HG03378 (cell line): ENCODE results near the gene PGGT1B.

Experiments
- ATAC-seq: cut with Tn5 transposase; IDR thresholded peaks from one replicate; pipeline ENCODE4 v1.9.1; 2021; ENCODE audit warnings: mild to moderate bottlenecking, moderate library complexity; ENCODE audit not compliant: unreplicated experiment

Gene PGGT1B

GRCh38 chr5:115262321-115263077 is at the start of gene PGGT1B:
Gene PGGT1B (minus strand): TSS chr5:115262877. CDS start chr5:115262851, 26 bp downstream.
- peak; percentile 86 for ATAC-seq

DNA sequence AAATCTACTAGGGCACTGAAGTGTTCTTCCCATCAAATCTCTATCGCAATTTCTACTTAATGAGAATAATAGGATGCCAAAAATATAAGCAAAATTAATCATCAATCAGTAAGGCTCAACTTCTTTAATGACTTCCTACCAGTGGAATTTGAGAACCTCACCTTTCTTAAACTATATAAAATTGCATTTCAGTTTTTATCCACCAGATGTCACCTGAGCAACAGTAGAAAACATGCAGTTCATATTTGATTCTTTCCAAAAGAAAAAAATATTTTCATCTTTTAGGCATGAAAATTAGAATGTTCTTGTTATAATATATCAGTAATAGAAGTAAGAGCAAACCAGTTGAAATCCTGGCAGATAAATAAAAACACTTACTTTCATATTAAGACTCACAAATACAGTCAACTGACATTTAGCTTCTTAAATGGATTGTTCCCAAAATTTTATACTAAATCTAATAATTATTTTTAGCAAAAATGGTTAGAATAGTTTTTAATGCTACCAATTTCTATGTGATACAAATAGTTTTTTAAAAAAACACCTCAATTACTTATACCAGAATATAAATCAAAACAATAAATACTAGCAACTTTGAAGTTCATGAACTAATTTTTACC is 47.2 kb upstream of the PGGT1B start:
- no peak for ATAC-seq

- ATAC-seq, result no peak
Observed at GRCh38 chr5:115308815-115309214, 46.1 kb upstream of the PGGT1B start.

DNA sequence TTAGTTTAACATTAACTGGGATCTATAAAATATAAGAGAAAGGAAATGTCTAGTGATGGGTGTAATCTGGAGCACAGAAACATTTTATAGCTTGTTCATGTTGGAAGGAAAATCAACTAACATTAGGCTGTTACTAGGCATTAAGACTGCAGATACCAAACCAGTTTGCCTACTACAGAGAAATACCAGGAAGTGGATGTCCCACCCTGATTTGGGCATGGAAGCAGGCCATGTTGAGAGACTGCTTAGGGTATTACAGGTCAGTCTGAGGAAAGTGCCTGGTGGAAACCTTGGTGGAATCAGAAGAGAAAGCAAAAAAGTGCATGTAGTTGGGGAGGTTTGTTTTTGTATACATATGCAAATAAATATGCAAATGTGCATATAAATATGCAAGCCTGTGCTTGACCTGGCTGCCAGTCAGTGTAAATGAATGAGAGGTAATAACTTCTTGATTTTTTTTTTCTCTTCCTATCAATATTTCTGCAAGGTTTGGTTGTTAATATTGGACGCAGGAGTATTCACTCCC is 43.4 kb upstream of the PGGT1B start:
- ATAC-seq, result no peak

DNA sequence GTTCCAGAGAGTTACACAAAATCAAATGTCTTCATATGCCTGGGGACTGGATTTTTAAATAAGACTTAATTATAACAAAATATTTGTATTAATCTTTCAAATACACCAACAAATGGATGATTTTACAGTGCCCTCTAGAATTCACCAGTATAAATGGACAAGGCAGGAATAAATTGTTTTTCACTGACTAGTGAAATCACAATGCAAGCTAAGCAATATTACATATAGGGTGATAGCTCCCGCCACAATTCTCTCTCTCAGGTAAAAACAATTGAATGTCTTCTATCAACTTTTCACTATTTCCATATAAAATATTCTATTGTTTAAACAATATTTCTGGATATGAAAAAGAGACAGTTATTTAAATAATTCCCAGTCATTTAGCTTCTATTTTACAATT is 41.8 kb upstream of the PGGT1B start:
- no peak for ATAC-seq

GRCh38 chr5:115298811-115299210 is 36.1 kb upstream of the PGGT1B start:
- ATAC-seq, result no peak

DNA sequence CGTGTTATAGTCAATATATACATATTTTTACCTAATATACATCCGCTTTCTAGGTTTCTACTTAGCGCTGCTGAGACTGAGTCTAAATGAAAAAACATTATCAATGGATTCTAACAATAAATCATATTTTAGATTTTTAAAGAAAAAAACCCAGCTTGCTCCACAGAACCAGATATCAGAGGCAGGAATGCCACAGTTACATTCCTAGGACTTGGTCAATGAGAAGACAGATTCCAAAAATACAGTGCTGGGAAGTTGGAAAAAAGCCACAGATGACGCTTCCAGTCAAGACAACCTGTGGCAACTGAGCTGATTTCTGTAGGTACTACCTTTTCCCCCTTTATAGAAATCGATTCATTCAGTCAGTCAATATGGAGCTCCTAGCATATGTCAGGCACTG is 34.4 kb upstream of the PGGT1B start:
- no peak for ATAC-seq

DNA sequence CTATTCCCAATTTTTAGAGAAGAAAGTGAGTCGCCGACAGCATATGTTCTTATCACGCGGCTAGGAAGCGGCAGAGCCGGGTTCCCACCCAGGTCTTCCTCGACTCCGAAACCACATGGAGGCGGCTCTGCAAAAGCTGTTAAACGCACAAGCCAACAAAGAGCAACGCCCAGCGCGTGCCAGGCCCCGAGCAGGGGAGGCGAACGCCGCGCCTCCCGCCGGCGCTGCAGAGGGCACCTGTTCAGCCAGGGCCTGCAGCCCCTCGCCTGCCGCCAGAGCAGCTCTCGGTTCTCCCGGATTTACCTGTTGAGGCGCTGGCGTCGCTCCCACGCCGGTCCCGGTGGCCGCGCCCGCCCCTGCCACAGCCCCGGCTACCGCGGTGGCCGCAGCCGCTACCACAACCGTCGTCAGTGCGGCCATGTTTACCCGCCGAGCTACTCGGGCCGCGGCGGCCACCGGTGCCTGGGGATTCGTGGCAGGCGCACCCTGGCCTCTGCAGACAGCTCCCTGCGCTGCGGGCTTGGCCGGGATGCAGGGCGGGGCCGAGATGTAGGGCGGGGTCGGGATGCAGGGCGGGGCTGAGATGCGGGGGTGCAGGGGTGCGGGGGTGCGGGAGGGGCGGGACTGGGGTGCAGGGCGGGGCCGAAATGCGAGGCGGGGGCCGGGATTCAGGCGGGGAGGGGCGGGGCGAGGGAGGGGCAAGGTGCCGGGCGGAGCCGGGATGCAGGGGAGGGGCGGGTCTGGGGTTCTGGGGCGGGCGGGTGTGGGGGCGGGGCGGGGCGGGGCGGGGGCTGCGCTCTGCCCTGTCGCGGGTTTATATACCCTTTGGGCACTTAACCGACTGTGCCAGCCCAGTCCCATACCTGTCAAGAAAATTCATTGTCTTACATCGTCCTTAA is 33.7 kb upstream of the PGGT1B start, which contains the start of gene CCDC112:
TSS of gene CCDC112 (minus strand) at position 531 of the 899 bp plus-strand sequence. CDS start at position 420, 111 bp downstream.
- peak; percentile 73 for ATAC-seq

DNA sequence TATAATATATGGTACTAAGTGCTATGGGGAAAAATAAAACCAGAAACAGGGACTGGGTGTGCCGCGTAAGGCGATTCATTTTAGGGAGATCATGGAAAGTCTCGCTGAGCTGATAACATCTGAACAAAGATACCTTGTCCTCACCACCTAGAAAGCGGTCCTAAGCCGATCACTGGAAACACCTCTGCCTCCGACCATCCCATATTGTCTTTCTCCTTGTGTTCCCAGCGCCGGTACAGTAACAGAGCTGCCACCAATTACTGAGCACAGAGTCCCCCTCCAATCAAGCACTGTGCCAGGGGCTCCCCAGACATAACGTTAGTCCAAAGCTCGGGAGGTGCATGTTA is 33.1 kb upstream of the PGGT1B start:
- ATAC-seq, result peak; percentile 7

- ATAC-seq, result no peak
Observed at GRCh38 chr5:115291397-115291796, 28.7 kb upstream of the PGGT1B start.

DNA sequence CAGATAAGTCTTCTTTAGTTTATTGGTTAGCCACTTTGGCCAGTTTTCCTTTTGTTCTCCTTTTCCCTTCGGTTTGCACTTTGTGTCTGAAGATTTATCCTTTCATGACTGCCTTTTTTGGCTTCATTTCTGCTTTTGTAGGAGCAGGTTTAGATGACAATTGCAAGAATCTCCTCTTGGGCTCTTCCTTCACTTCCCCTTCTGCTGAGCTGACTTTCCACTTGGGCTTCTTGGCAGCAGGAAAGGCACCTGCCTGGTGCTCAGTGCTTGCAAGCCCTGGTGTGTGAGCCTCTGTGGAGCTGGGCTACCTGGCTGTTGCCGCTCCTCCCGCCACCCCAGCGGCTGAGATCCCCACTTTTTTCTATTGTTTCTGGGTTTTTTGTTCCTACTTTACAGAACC is 26.4 kb upstream of the PGGT1B start:
- ATAC-seq, result no peak

DNA sequence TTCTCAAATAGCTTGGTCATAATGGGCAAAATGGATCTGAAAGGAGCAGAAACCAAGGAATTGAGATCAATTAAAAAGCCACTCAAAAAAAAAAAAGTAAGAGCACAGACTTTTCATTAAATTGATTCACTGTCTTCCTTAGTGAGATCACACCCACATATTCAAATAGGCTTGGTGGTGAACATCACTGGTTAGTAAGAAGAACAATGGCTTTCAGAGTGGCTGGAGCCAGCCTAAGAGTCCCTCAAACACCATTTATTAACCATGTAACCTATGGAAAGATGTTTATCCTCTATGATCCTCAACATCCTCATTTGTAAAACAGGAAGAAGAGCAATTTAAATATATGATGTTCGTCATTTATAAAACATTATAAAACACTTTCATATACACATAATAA is 21.3 kb upstream of the PGGT1B start:
- ATAC-seq, result no peak

GRCh38 chr5:115282131-115282530 is 19.5 kb upstream of the PGGT1B start:
- no peak for ATAC-seq

- no peak for ATAC-seq
Observed at GRCh38 chr5:115274584-115274983, 11.9 kb upstream of the PGGT1B start.

- ATAC-seq, result no peak
Observed at GRCh38 chr5:115272297-115272958, 9.8 kb upstream of the PGGT1B start.

DNA sequence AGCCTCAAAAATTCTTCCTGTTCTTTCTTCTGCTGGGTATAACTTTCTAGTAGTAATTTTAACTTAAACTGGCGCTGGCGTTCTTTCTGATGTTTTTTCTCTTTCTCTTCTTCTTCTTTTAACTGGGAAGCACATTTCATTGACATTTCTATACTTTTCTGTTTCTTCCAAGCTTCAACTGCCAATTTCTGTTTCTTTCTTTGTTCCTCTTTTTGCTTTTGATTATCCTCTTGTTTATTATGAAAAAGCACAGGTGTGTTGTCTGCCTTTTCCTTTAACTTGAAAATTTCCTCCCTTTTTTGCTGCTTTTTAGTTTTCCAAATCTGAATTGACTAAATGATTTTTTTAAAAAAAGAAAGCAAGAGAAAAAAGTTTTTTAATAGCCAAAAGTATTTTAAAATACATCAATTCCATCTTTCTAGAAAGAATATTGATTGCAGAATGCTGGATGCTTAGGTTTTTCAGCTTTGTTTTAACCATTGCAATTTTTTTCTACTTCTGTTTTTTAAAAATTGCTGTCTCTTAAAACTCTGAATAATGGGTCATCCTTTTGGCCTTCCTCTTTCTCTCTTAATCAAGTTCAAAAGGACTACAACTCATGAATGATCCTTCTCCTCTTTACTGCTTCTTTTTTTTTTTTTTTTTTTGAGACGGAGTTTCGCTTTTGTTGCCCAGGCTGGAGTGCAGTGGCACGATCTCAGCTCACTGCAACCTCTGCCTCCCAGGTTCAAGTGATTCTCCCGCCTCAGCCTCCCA is 8.8 kb upstream of the PGGT1B start:
- ATAC-seq, result no peak

DNA sequence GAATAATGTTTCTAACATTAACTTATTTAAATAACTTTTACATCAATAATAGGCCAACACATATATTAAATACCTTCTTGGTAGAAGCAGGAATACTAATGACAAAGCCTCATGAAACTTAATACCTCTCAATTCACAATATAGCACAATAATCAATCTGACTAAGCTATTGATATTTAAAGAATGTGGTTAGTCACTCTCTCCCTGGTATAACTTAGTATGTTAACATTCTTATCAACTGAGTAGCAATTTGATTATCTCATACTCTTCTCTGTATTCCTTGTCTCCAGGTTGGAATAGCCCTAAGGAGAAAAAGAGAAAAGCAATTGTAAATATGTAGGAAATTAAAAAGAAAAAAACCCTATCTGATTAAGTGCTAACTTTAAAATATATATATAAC is 4.9 kb upstream of the PGGT1B start:
- ATAC-seq, result no peak

DNA sequence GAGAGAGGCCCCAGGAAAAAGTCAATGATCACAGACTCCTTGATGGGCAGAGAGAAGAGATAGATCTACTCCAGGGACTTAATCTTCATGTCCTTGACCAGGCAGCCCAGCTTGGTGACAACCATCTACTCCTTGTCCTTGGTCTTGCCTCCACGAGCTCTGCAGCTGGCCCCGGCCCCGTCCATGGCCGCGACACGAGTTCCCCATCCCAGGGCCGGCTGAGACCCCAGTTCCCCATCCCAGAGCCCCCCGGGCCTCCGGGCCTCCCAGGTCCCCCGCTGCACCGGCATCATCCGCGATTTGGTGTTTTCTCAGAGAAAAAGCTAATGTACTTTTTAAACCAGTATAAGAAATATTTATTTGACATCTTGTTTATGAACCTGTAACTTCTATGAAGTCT is 2.5 kb upstream of the PGGT1B start:
- no peak for ATAC-seq

- no peak for ATAC-seq
Observed at GRCh38 chr5:115264786-115265185, 2.1 kb upstream of the PGGT1B start.

GRCh38 chr5:115263078-115263380 is 352 bp upstream of the PGGT1B start:
- no peak for ATAC-seq
